Stimulated activated CD8-positive, alpha-beta memory T cell treated with anti-CD3 and anti-CD28 coated beads, Interleukin-2, amount 100 ng/mL, for 1 hour (primary cell): ENCODE measurements around the gene PPP2R5C.
"Not testable (repeated sequence)": the region's sequence is repeated elsewhere in the genome, so short reads cannot be mapped to it uniquely, and the experiment has no call there.

ENCODE experiments used
- DNase-seq, 2 donors: peaks; one replicate each; pipeline ENCODE4 v3.0.0-alpha.2; 2020; ENCODE audit warnings: low read depth in 2 of 2

The PPP2R5C gene

GRCh38 chr14:101781240-101782061 is 19.9 kb downstream of the PPP2R5C start:
- no peak for DNase-seq

- DNase-seq = no peak
Measured at GRCh38 chr14:101783260-101784016, 21.9 kb downstream of the PPP2R5C start.

- DNase-seq = no peak
Measured at GRCh38 chr14:101784631-101785030, 23.1 kb downstream of the PPP2R5C start.

GRCh38 chr14:101788016-101788635 is 26.6 kb downstream of the PPP2R5C start:
- DNase-seq = no peak

- no peak for DNase-seq
Measured at GRCh38 chr14:101789222-101789621, 27.7 kb downstream of the PPP2R5C start.

GRCh38 chr14:101790232-101790631 is 28.7 kb downstream of the PPP2R5C start:
- DNase-seq = no peak

- no peak for DNase-seq
Measured at GRCh38 chr14:101791919-101792572, 30.5 kb downstream of the PPP2R5C start.

GRCh38 chr14:101796016-101796415 is 34.5 kb downstream of the PPP2R5C start:
- no peak for DNase-seq

GRCh38 chr14:101796479-101796878 is 35.0 kb downstream of the PPP2R5C start:
- no peak for DNase-seq

- no peak for DNase-seq
Measured at GRCh38 chr14:101797856-101798255, 36.3 kb downstream of the PPP2R5C start.

GRCh38 chr14:101804373-101804772 is 42.9 kb downstream of the PPP2R5C start:
- not testable (repeated sequence) for DNase-seq

- DNase-seq = not testable (repeated sequence)
Measured at GRCh38 chr14:101806252-101806651, 44.7 kb downstream of the PPP2R5C start.

- DNase-seq = no peak
Measured at GRCh38 chr14:101808020-101808641, 46.6 kb downstream of the PPP2R5C start.

- no peak for DNase-seq
Measured at GRCh38 chr14:101808894-101809670, 47.6 kb downstream of the PPP2R5C start.

- peak; percentile 53 to 67 for DNase-seq
Measured at GRCh38 chr14:101809671-101810514, 48.4 kb downstream of the PPP2R5C start.

- no peak for DNase-seq
Measured at GRCh38 chr14:101810897-101811621, 49.5 kb downstream of the PPP2R5C start.

GRCh38 chr14:101812071-101812470 is 50.6 kb downstream of the PPP2R5C start:
- DNase-seq = no peak

GRCh38 chr14:101813171-101813759 is 51.8 kb downstream of the PPP2R5C start:
- DNase-seq = no peak

GRCh38 chr14:101813833-101814232 is 52.3 kb downstream of the PPP2R5C start:
- no peak for DNase-seq
